Measurements from ENCODE around the gene MAPT. TPM values are rescaled to one million over a fixed set of nuclear protein-coding genes. Genes with fewer than 3 reads are reported as not detected.

The MAPT gene
- total and polyA plus RNA-seq, 7 experiments from 2014 or later = 0.12 to 1.3 (median 0.80) TPM

GRCh38 chr17:46037722-46038255, 143.4 kb downstream of the MAPT start:
- H3K4me1 Mint-ChIP-seq = peaks cover 0 to 8% (median 5%) of the 10 kb centered on the region in 7 donors
- POLR2A ChIA-PET = no interaction called here

GRCh38 chr17:46038414-46038813, 144.1 kb downstream of the MAPT start:
- no peak overlapping the region for H3K4me3 Mint-ChIP-seq
- Histone ChIP-seq H3K4me3 (ENCODE audit: low read length) (no peak overlapping the region), H3K27ac (ENCODE audit: low read depth, low read length) (no peak overlapping the region), H3K36me3 (ENCODE audit: control insufficient read depth in 2 of 3, insufficient read depth in 3 of 3, low read length in 3 of 3) (peaks cover 24 to 79% (median 68%) of the 10 kb centered on the region in 3 experiments), H3K27me3 (ENCODE audit: control insufficient read depth in 2 of 2, insufficient read depth in 2 of 2, low read length in 2 of 2) (no peaks in the 10 kb centered on the region), H3K9me3 (ENCODE audit: control insufficient read depth in 2 of 3, low read length in 3 of 3) (no peaks in the 10 kb centered on the region), H3K4me1 (ENCODE audit: control insufficient read depth in 2 of 2, insufficient read depth in 2 of 2, low read length in 2 of 2) (no peaks in the 10 kb centered on the region)
- H3K4me1 Mint-ChIP-seq = peaks cover 0 to 8% (median 5%) of the 10 kb centered on the region in 7 donors
- ATAC-seq = no peak
- intact Hi-C loops (cut with micrococcal nuclease) = no loop called here
- no peaks in the 10 kb centered on the region for H3K27me3 Mint-ChIP-seq
- ChIA-PET POLR2A (no interaction called here), CTCF (interaction anchor here (0.8 to 3.5 kb wide), 4 partner anchors 34 to 174 kb away, joined by 3 to 19 read pairs (median 8); partner anchors contain the start of gene KANSL1)
- peak overlapping the region in 6 of 9 donors; percentile 5 to 86 (median 51) for H3K27ac Mint-ChIP-seq
- peaks cover 0 to 1% (median 0%) of the 10 kb centered on the region in 11 donors for H3K9me3 Mint-ChIP-seq
- peaks cover 14 to 57% (median 39%) of the 10 kb centered on the region in 5 donors for H3K36me3 Mint-ChIP-seq
- no peak for DNase-seq

More at GRCh38 chr17:46037722-46038255, 143.4 kb downstream of the MAPT start:
- Histone ChIP-seq H3K4me3 (ENCODE audit: low read length) (no peak overlapping the region), H3K27ac (ENCODE audit: low read depth, low read length) (no peak overlapping the region), H3K36me3 (ENCODE audit: control insufficient read depth in 2 of 3, insufficient read depth in 3 of 3, low read length in 3 of 3) (peaks cover 30 to 79% (median 74%) of the 10 kb centered on the region in 3 experiments), H3K27me3 (ENCODE audit: control insufficient read depth in 2 of 2, insufficient read depth in 2 of 2, low read length in 2 of 2) (no peaks in the 10 kb centered on the region), H3K4me1 (ENCODE audit: control insufficient read depth in 2 of 2, insufficient read depth in 2 of 2, low read length in 2 of 2) (no peaks in the 10 kb centered on the region), H3K9me3 (ENCODE audit: control insufficient read depth in 2 of 3, low read length in 3 of 3) (no peaks in the 10 kb centered on the region)
- intact Hi-C loops (cut with micrococcal nuclease) = no loop called here
- H3K36me3 Mint-ChIP-seq = peaks cover 18 to 63% (median 40%) of the 10 kb centered on the region in 5 donors
- CTCF ChIA-PET = interaction anchor here (0.8 to 3.5 kb wide), 2 partner anchors 34 to 36 kb away, joined by 3 to 14 read pairs; no protein-coding TSS in a partner anchor
- H3K4me3 Mint-ChIP-seq = no peak overlapping the region
- peak overlapping the region in 6 of 9 donors; percentile 5 to 86 (median 51) for H3K27ac Mint-ChIP-seq
- H3K9me3 Mint-ChIP-seq = peaks cover 0 to 1% (median 0%) of the 10 kb centered on the region in 11 donors
- DNase-seq = no peak
- H3K27me3 Mint-ChIP-seq = no peaks in the 10 kb centered on the region
- ATAC-seq = no peak

DNA sequence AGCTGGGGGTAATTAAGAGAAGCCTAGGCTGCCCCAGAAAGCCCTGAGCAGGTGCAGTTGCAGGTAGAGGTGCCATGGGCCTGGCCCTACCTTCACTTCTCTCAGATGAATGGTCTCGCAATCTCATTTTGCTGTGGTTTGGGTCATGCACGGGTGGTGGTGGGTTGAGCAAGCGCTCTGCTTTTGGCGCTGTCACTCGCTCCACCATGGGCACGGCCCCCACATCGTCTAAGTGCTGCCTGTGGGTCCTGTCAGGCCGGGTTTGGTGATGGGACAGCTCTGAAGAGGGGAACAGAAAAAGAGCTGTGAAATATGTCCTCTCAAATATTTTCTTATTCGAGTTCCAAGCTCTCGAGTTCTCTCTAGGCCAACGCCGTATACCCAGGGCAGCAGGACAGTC, 144.6 kb downstream of the MAPT start:
- Histone ChIP-seq H3K4me1 (ENCODE audit: control insufficient read depth in 2 of 2, insufficient read depth in 2 of 2, low read length in 2 of 2) (no peaks in the 10 kb centered on the region), H3K9me3 (ENCODE audit: control insufficient read depth in 2 of 3, low read length in 3 of 3) (no peaks in the 10 kb centered on the region), H3K27ac (ENCODE audit: low read depth, low read length) (no peak overlapping the region), H3K4me3 (ENCODE audit: low read length) (no peak overlapping the region), H3K36me3 (ENCODE audit: control insufficient read depth in 2 of 3, insufficient read depth in 3 of 3, low read length in 3 of 3) (peaks cover 23 to 79% (median 62%) of the 10 kb centered on the region in 3 experiments), H3K27me3 (ENCODE audit: control insufficient read depth in 2 of 2, insufficient read depth in 2 of 2, low read length in 2 of 2) (no peaks in the 10 kb centered on the region)
- intact Hi-C loops (cut with micrococcal nuclease) = no loop called here
- H3K9me3 Mint-ChIP-seq = peaks cover 0 to 1% (median 0%) of the 10 kb centered on the region in 11 donors
- DNase-seq (no peak), ATAC-seq (no peak)
- H3K27me3 Mint-ChIP-seq = no peaks in the 10 kb centered on the region
- peak overlapping the region in 1 of 9 donors; percentile 25 for H3K27ac Mint-ChIP-seq
- H3K4me3 Mint-ChIP-seq = no peak overlapping the region
- H3K36me3 Mint-ChIP-seq = peaks cover 13 to 53% (median 39%) of the 10 kb centered on the region in 5 donors
- peaks cover 0 to 11% (median 5%) of the 10 kb centered on the region in 7 donors for H3K4me1 Mint-ChIP-seq
- ChIA-PET POLR2A (interaction anchor here (1.1 kb wide), 1 partner anchor 154 kb away, joined by 3 read pairs; the partner anchor contains the start of gene KANSL1), CTCF (interaction anchor here (1.1 to 3.5 kb wide), 3 partner anchors 37 to 173 kb away, joined by 3 to 19 read pairs (median 14); partner anchors contain the start of gene KANSL1)

DNA sequence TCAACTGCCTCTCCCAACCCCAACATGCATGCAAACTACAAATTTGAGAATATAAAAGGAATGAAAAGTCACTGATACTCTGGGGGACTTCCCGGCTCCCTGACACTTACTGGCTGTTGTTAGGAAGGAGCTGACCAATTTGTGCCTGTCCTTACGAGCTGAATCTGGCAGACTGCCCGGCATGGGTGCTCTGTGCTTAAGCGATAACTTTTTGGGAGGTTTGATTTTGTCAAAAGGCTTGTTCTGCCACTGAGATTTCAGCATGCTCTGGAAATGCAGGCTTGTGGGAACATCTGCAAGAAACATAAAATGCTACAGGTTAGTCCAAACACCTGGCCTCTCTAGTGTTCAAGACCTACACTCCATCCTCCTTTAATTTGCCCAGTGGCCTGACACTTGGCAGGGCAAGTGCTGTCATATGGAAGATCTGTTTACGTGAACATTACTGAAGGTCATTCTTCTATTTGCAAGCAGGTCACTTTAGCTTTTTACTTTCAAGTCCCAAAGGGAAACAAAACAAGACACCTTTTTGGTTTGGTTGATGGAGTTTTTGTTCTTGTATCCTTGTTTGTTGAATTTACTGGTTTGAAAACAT, 145.3 kb downstream of the MAPT start:
- no peak for DNase-seq
- Histone ChIP-seq H3K4me3 (ENCODE audit: low read length) (no peak overlapping the region), H3K4me1 (ENCODE audit: control insufficient read depth in 2 of 2, insufficient read depth in 2 of 2, low read length in 2 of 2) (no peaks in the 10 kb centered on the region), H3K27ac (ENCODE audit: low read depth, low read length) (no peak overlapping the region), H3K36me3 (ENCODE audit: control insufficient read depth in 2 of 3, insufficient read depth in 3 of 3, low read length in 3 of 3) (peaks cover 26 to 76% (median 62%) of the 10 kb centered on the region in 3 experiments), H3K27me3 (ENCODE audit: control insufficient read depth in 2 of 2, insufficient read depth in 2 of 2, low read length in 2 of 2) (no peaks in the 10 kb centered on the region), H3K9me3 (ENCODE audit: control insufficient read depth in 2 of 3, low read length in 3 of 3) (no peaks in the 10 kb centered on the region)
- peaks cover 0 to 1% (median 0%) of the 10 kb centered on the region in 11 donors for H3K9me3 Mint-ChIP-seq
- peak overlapping the region in 4 of 9 donors; percentile 37 to 73 (median 55) for H3K27ac Mint-ChIP-seq
- CTCF ChIA-PET = interaction anchor here (3.3 to 3.5 kb wide), 2 partner anchors 38 to 173 kb away, joined by 14 to 19 read pairs; no protein-coding TSS in a partner anchor
- POLR2A ChIA-PET = interaction anchor here (1.1 kb wide), 1 partner anchor 153 kb away, joined by 3 read pairs; the partner anchor contains the start of gene KANSL1
- H3K4me3 Mint-ChIP-seq = no peak overlapping the region
- H3K27me3 Mint-ChIP-seq = no peaks in the 10 kb centered on the region
- peaks cover 10 to 49% (median 32%) of the 10 kb centered on the region in 5 donors for H3K36me3 Mint-ChIP-seq
- intact Hi-C loops (cut with micrococcal nuclease) = loop anchor here in 1 of 2 donors (5.0 kb wide), 1 partner anchor 37 kb away; no protein-coding TSS in a partner anchor
- peaks cover 7 to 18% (median 10%) of the 10 kb centered on the region in 7 donors for H3K4me1 Mint-ChIP-seq
- ATAC-seq = no peak

- H3K27ac Mint-ChIP-seq = peak overlapping the region in 2 of 9 donors; percentile 40 to 48
- POLR2A ChIA-PET = interaction anchor here (0.6 kb wide), 1 partner anchor 12 kb away, joined by 5 read pairs; no protein-coding TSS in a partner anchor
- Histone ChIP-seq H3K4me3 (ENCODE audit: low read length) (no peak overlapping the region), H3K9me3 (ENCODE audit: control insufficient read depth in 2 of 3, low read length in 3 of 3) (no peaks in the 10 kb centered on the region), H3K36me3 (ENCODE audit: control insufficient read depth in 2 of 3, insufficient read depth in 3 of 3, low read length in 3 of 3) (peaks cover 16 to 62% (median 42%) of the 10 kb centered on the region in 3 experiments), H3K27me3 (ENCODE audit: control insufficient read depth in 2 of 2, insufficient read depth in 2 of 2, low read length in 2 of 2) (no peaks in the 10 kb centered on the region), H3K27ac (ENCODE audit: low read depth, low read length) (no peak overlapping the region), H3K4me1 (ENCODE audit: control insufficient read depth in 2 of 2, insufficient read depth in 2 of 2, low read length in 2 of 2) (no peaks in the 10 kb centered on the region)
- H3K27me3 Mint-ChIP-seq = no peaks in the 10 kb centered on the region
- peaks cover 4 to 28% (median 11%) of the 10 kb centered on the region in 7 donors for H3K4me1 Mint-ChIP-seq
- H3K9me3 Mint-ChIP-seq = no peaks in the 10 kb centered on the region
- DNase-seq (no peak), ATAC-seq (no peak)
- intact Hi-C loops (cut with micrococcal nuclease) = loop anchor here in 1 of 2 donors (5.0 kb wide), 1 partner anchor 40 kb away; no protein-coding TSS in a partner anchor
- CTCF ChIA-PET = interaction anchor here (1.1 to 2.8 kb wide), 3 partner anchors 9 to 173 kb away, joined by 3 to 41 read pairs (median 4); no protein-coding TSS in a partner anchor
- H3K4me3 Mint-ChIP-seq = no peak overlapping the region
- H3K36me3 Mint-ChIP-seq = peaks cover 5 to 37% (median 18%) of the 10 kb centered on the region in 5 donors
These were observed 147.9 kb downstream of the MAPT start for GRCh38 chr17:46042246-46042645.

GRCh38 chr17:46042925-46043324, 148.6 kb downstream of the MAPT start:
- intact Hi-C loops (cut with micrococcal nuclease) = loop anchor here in 1 of 2 donors (5.0 kb wide), 1 partner anchor 41 kb away; no protein-coding TSS in a partner anchor
- peaks cover 3 to 28% (median 11%) of the 10 kb centered on the region in 7 donors for H3K4me1 Mint-ChIP-seq
- Histone ChIP-seq H3K27ac (ENCODE audit: low read depth, low read length) (no peak overlapping the region), H3K4me3 (ENCODE audit: low read length) (no peak overlapping the region), H3K36me3 (ENCODE audit: control insufficient read depth in 2 of 3, insufficient read depth in 3 of 3, low read length in 3 of 3) (peaks cover 12 to 61% (median 36%) of the 10 kb centered on the region in 3 experiments), H3K27me3 (ENCODE audit: control insufficient read depth in 2 of 2, insufficient read depth in 2 of 2, low read length in 2 of 2) (no peaks in the 10 kb centered on the region), H3K9me3 (ENCODE audit: control insufficient read depth in 2 of 3, low read length in 3 of 3) (no peaks in the 10 kb centered on the region), H3K4me1 (ENCODE audit: control insufficient read depth in 2 of 2, insufficient read depth in 2 of 2, low read length in 2 of 2) (no peaks in the 10 kb centered on the region)
- DNase-seq = no peak
- no peak for ATAC-seq
- H3K9me3 Mint-ChIP-seq = no peaks in the 10 kb centered on the region
- POLR2A ChIA-PET = interaction anchor here (0.7 to 2.5 kb wide), 4 partner anchors 157 to 778 kb away, joined by 3 to 13 read pairs (median 6); no protein-coding TSS in a partner anchor
- H3K36me3 Mint-ChIP-seq = peaks cover 3 to 36% (median 17%) of the 10 kb centered on the region in 5 donors
- no peaks in the 10 kb centered on the region for H3K27me3 Mint-ChIP-seq
- H3K4me3 Mint-ChIP-seq = no peak overlapping the region
- CTCF ChIA-PET = interaction anchor here (0.6 to 3.4 kb wide), 8 partner anchors 10 to 169 kb away, joined by 3 to 41 read pairs (median 4); no protein-coding TSS in a partner anchor
- peak overlapping the region in 2 of 9 donors; percentile 6 to 22 for H3K27ac Mint-ChIP-seq

Data from naive thymus-derived CD4-positive, alpha-beta T cell (primary cell).